ENCODE results near the gene ABCG2. TPM values are rescaled to one million over a fixed set of nuclear protein-coding genes. Genes with fewer than 3 reads are reported as not detected.

Gene ABCG2
- total RNA-seq, 1 experiment from 2014 or later, result 0.12 TPM

GRCh38 chr4:88179261-88179660 is 20.8 kb upstream of the ABCG2 start:
- DNase-seq (ENCODE audit: unreplicated experiment), result no peak
- CTCF ChIA-PET, result interaction anchor here (0.5 to 1.2 kb wide), 3 partner anchors 13 to 114 kb away, joined by 3 to 4 read pairs (median 4); no protein-coding TSS in a partner anchor

GRCh38 chr4:88178626-88179231 is 20.3 kb upstream of the ABCG2 start:
- Mint-ChIP-seq H3K9me3 (ENCODE audit: unreplicated experiment) (no peaks in the 10 kb centered on the region), H3K27me3 (ENCODE audit: insufficient read depth, unreplicated experiment) (no peaks in the 10 kb centered on the region), H3K27ac (ENCODE audit: low read depth, unreplicated experiment) (no peak overlapping the region), H3K4me1 (ENCODE audit: insufficient read depth, unreplicated experiment) (peaks cover 17% of the 10 kb centered on the region), H3K36me3 (ENCODE audit: insufficient read depth, unreplicated experiment) (no peaks in the 10 kb centered on the region), H3K4me3 (ENCODE audit: unreplicated experiment) (no peak overlapping the region)
- DNase-seq (ENCODE audit: unreplicated experiment), result peak; percentile 3
- ChIA-PET POLR2A (interaction anchor here (0.5 to 1.2 kb wide), 3 partner anchors 11 to 175 kb away, joined by 3 read pairs; no protein-coding TSS in a partner anchor), CTCF (interaction anchor here (0.5 to 1.2 kb wide), 3 partner anchors 14 to 169 kb away, joined by 3 to 5 read pairs (median 4); no protein-coding TSS in a partner anchor)
- TF ChIP-seq, protein P1, sequence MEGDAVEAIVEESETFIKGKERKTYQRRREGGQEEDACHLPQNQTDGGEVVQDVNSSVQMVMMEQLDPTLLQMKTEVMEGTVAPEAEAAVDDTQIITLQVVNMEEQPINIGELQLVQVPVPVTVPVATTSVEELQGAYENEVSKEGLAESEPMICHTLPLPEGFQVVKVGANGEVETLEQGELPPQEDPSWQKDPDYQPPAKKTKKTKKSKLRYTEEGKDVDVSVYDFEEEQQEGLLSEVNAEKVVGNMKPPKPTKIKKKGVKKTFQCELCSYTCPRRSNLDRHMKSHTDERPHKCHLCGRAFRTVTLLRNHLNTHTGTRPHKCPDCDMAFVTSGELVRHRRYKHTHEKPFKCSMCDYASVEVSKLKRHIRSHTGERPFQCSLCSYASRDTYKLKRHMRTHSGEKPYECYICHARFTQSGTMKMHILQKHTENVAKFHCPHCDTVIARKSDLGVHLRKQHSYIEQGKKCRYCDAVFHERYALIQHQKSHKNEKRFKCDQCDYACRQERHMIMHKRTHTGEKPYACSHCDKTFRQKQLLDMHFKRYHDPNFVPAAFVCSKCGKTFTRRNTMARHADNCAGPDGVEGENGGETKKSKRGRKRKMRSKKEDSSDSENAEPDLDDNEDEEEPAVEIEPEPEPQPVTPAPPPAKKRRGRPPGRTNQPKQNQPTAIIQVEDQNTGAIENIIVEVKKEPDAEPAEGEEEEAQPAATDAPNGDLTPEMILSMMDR (IDR thresholded peaks at IDR 0.05; ENCODE audit: unreplicated experiment), result no peak
- no TSS peak for BruUV-seq (replicated peaks)
- intact Hi-C loops (cut with micrococcal nuclease), result no loop called here

More at GRCh38 chr4:88179261-88179660, 20.8 kb upstream of the ABCG2 start:
- no peaks in the 10 kb centered on the region for H3K27me3 Mint-ChIP-seq (ENCODE audit: insufficient read depth, unreplicated experiment)
- H3K9me3 Mint-ChIP-seq (ENCODE audit: unreplicated experiment), result no peaks in the 10 kb centered on the region
- H3K4me1 Mint-ChIP-seq (ENCODE audit: insufficient read depth, unreplicated experiment), result peaks cover 17% of the 10 kb centered on the region
- no TSS peak for BruUV-seq (replicated peaks)
- POLR2A ChIA-PET, result interaction anchor here (0.9 to 1.2 kb wide), 2 partner anchors 10 to 16 kb away, joined by 3 read pairs; no protein-coding TSS in a partner anchor
- no peak overlapping the region for H3K4me3 Mint-ChIP-seq (ENCODE audit: unreplicated experiment)
- no peaks in the 10 kb centered on the region for H3K36me3 Mint-ChIP-seq (ENCODE audit: insufficient read depth, unreplicated experiment)
- TF ChIP-seq, protein P1 (IDR thresholded peaks at IDR 0.05; ENCODE audit: unreplicated experiment), result no peak
- intact Hi-C loops (cut with micrococcal nuclease), result no loop called here
- no peak overlapping the region for H3K27ac Mint-ChIP-seq (ENCODE audit: low read depth, unreplicated experiment)

DNA sequence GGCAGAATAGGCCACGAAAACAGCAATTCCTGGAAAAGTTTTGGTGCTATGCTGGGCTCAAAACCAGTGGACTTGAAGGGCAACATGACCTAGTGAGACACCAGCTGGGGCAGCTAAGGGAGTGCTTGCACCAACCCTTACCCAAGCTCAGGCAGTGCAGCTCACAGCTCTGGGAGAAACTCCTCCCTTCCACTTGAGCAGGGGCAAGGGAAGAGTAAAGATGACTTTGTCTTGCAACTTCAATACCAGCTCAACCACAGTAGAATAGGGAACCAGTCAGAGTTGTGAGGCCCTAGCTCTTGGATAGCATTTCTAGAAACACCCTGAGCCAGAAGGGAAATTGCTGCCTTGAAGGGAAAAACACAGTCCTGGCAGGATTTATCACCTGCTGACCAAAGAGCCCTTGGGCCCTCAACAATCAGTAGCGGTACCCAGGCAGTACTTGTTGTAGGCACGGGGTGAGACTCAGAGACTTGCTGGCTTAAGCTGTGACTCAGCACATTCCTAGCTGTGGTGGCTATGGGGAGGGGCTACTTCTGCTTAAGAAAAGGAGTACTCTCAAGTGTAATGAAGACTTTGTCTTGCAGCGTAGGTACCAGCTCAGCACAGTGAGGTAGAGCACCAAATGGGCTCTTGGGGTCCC is 19.7 kb upstream of the ABCG2 start:
- POLR2A ChIA-PET, result interaction anchor here (1.2 kb wide), 1 partner anchor 174 kb away, joined by 3 read pairs; no protein-coding TSS in a partner anchor
- Mint-ChIP-seq H3K9me3 (ENCODE audit: unreplicated experiment) (no peaks in the 10 kb centered on the region), H3K27ac (ENCODE audit: low read depth, unreplicated experiment) (no peak overlapping the region), H3K4me3 (ENCODE audit: unreplicated experiment) (no peak overlapping the region), H3K27me3 (ENCODE audit: insufficient read depth, unreplicated experiment) (no peaks in the 10 kb centered on the region), H3K4me1 (ENCODE audit: insufficient read depth, unreplicated experiment) (peaks cover 17% of the 10 kb centered on the region), H3K36me3 (ENCODE audit: insufficient read depth, unreplicated experiment) (no peaks in the 10 kb centered on the region)
- DNase-seq (ENCODE audit: unreplicated experiment), result peak; percentile 83
- BruUV-seq (replicated peaks), result no TSS peak
- TF ChIP-seq, protein P1 (IDR thresholded peaks at IDR 0.05; ENCODE audit: unreplicated experiment), result no peak
- CTCF ChIA-PET, result interaction anchor here (0.6 to 1.2 kb wide), 4 partner anchors 30 to 432 kb away, joined by 3 to 5 read pairs (median 4); no protein-coding TSS in a partner anchor
- intact Hi-C loops (cut with micrococcal nuclease), result no loop called here

- BruUV-seq (replicated peaks), result no TSS peak
Observed at GRCh38 chr4:88172987-88173386, 14.5 kb upstream of the ABCG2 start.

More at GRCh38 chr4:88172987-88173386, 14.5 kb upstream of the ABCG2 start:
- DNase-seq (ENCODE audit: unreplicated experiment), result no peak
- H3K27ac Mint-ChIP-seq (ENCODE audit: low read depth, unreplicated experiment), result no peak overlapping the region
- H3K27me3 Mint-ChIP-seq (ENCODE audit: insufficient read depth, unreplicated experiment), result no peaks in the 10 kb centered on the region
- ChIA-PET POLR2A (no interaction called here), CTCF (interaction anchor here (0.6 kb wide), 1 partner anchor 1690 kb away, joined by 3 read pairs; no protein-coding TSS in a partner anchor)
- no peaks in the 10 kb centered on the region for H3K9me3 Mint-ChIP-seq (ENCODE audit: unreplicated experiment)
- TF ChIP-seq, protein P1 (IDR thresholded peaks at IDR 0.05; ENCODE audit: unreplicated experiment), result no peak
- intact Hi-C loops (cut with micrococcal nuclease), result no loop called here
- peaks cover 3% of the 10 kb centered on the region for H3K4me1 Mint-ChIP-seq (ENCODE audit: insufficient read depth, unreplicated experiment)
- H3K36me3 Mint-ChIP-seq (ENCODE audit: insufficient read depth, unreplicated experiment), result no peaks in the 10 kb centered on the region
- H3K4me3 Mint-ChIP-seq (ENCODE audit: unreplicated experiment), result no peak overlapping the region
